Stimulated activated CD8-positive, alpha-beta memory T cell treated with anti-CD3 and anti-CD28 coated beads, Interleukin-12 subunit alpha, Interleukin-12 subunit beta, amount 100 ng/mL, for 1 hour (primary cell): ENCODE data around the gene MOK.

ENCODE experiments used
- DNase-seq: peaks from one replicate; pipeline ENCODE4 v3.0.0-alpha.2; 2020; ENCODE audit warnings: low read depth

Gene MOK

DNA sequence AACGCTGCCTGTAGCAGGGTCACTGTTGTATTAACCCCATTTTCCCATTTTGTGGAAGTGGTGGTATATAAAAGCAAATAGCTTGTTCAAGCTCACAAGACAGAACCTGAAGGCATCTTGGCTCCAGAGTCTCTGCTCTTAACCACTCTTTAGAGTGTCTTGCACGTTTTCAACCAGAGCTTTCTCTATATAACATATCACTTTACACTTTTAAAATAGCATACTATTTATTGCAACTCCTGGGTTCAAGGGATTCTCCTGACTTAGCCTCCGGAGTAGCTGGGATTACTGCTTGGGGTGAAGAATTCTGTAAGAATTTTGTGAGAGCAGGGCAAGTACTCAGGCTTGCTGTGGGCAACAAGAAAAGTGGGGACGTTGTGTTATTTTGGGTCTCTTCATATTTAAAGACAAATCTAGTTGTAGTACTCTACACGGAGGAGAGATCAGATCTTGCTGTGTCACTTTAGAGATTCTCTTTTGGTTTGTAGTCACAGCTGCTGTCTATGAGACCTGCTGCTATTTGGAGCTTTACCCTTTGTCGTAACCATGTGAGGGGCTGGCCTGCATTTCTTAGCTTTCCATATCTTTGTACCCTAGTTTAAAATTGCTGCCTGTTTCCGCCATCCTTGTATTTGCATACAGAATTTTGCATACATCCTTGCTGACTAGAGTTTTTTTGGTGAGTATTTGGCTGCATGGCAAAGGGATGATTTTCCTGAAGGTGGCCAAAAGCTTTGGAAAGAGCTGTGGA lies 124.5 kb downstream of the MOK start:
- no peak for DNase-seq
